ENCODE measurements around the gene NECAB3. TPM values are rescaled to one million over a fixed set of nuclear protein-coding genes. Genes with fewer than 3 reads are reported as not detected.

NECAB3 gene
- total and polyA plus RNA-seq, 2 of the 13 experiments (the other 11 are each of a cell fraction or from before 2014, with no cell fraction given), result 61.5 to 65.5 TPM

GRCh38 chr20:33719989-33720709 is 45.9 kb upstream of the NECAB3 start, which contains the start of gene PXMP4 (continued):
- no peak for TF ChIP-seq ZBTB40 (IDR thresholded peaks at IDR 0.05)
- TF ChIP-seq ZBTB40 (CRISPR knock-in tag; IDR thresholded peaks at IDR 0.05), result 0 out of 2 replicates have a peak, but pooled peaks have one; percentile 9
- TF ChIP-seq ZNF17 (CRISPR knock-in tag; IDR thresholded peaks at IDR 0.05), result no peak
- TF ChIP-seq ZNF597 (CRISPR knock-in tag; IDR thresholded peaks at IDR 0.05), result no peak
- no peak for TF ChIP-seq ZNF547 (CRISPR knock-in tag; IDR thresholded peaks at IDR 0.05)
- no peak for TF ChIP-seq ZUFSP (CRISPR knock-in tag; IDR thresholded peaks at IDR 0.05; ENCODE audit: borderline replicate concordance)
- TF ChIP-seq HDAC1 (CRISPR knock-in tag; IDR thresholded peaks at IDR 0.05), result peak; percentile 58; the same call in 1 of the 2 replicates
- TF ChIP-seq GRHL1 (CRISPR knock-in tag; conservative IDR thresholded peaks at IDR 0.05), result no peak
- no peak for TF ChIP-seq ZNF615 (CRISPR knock-in tag; IDR thresholded peaks at IDR 0.05; ENCODE audit: borderline replicate concordance)
- TF ChIP-seq TCF12 (IDR thresholded peaks at IDR 0.05), result no peak
- TF ChIP-seq TCF12 (CRISPR knock-in tag; IDR thresholded peaks at IDR 0.05), result no peak
- no peak for TF ChIP-seq RAD51 (IDR thresholded peaks at IDR 0.05; ENCODE audit: borderline replicate concordance)
- TF ChIP-seq ZFP90 (CRISPR knock-in tag; IDR thresholded peaks at IDR 0.05; ENCODE audit: borderline replicate concordance), result no peak
